ENCODE data around the gene POLR1A. TPM values are rescaled to one million over a fixed set of nuclear protein-coding genes. Genes with fewer than 3 reads are reported as not detected.

POLR1A gene
- total RNA-seq, 5 donors from 2014 or later (not counting 1 experiment from before 2014, with no cell fraction given): 22.0 to 28.7 (median 25.7) TPM

DNA sequence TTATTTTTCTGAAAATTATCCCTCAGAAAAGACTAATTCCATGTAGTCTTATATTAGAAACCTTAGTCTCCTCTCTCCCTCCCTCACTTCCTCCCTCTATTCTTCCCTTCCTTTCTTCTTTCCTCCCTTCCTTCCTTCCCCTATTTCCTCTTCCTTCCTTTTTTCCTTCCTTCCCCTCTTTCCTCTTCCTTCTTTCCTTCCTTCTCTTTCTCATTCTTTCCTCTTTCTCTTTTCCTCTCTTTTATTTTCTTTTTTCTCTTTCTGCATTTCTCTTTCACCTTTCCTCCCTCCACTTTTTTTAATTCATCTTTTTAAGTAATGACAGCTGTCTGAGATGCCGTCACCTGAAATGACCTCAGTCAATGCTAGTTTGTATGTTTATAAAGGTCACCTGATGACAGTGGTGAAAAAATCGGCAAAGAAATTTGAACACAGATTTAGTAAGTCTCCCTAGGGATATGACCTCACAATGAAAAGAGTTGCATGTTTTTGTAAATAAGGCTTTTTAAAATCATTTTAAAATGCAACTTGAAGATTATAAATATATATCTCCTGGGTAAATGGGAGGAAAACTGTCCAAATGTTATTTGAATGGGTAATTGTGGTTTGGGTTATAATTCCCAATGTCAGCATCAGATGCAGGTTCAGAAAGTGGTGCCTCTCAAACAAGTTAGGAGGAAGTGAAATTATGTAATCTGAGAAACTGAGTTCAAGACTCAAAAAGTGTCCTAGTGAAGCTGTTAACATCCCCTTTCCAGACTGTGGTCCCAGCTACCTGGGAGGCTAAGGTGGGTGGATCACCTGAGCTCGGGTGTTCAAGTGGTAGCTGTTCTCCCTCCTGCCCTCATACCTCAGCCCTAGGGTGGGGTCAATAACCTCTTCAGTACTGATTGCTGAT is 126.6 kb downstream of the POLR1A start:
- ChIA-PET POLR2A (interaction anchor here in 1 of 2 donors (0.5 kb wide), 1 partner anchor 790 kb away, joined by 3 read pairs; no protein-coding TSS in a partner anchor), CTCF (interaction anchor here in 1 of 2 donors (0.6 kb wide), 1 partner anchor 104 kb away, joined by 5 read pairs; no protein-coding TSS in a partner anchor)
- Mint-ChIP-seq H3K27ac (no peak overlapping the region), H3K36me3 (no peaks in the 10 kb centered on the region), H3K27me3 (no peaks in the 10 kb centered on the region), H3K4me3 (no peak overlapping the region), H3K4me1 (peaks cover 0 to 5% (median 2%) of the 10 kb centered on the region in 3 donors), H3K9me3 (no peaks in the 10 kb centered on the region)
- Histone ChIP-seq H3K27ac (ENCODE audit: low read length) (no peak overlapping the region), H3K4me3 (ENCODE audit: control insufficient read depth in 1 of 2, extremely low read depth in 1 of 2, low read length in 1 of 2) (no peak overlapping the region), H3K27me3 (replicated peaks in 1 of 2; ENCODE audit: control insufficient read depth in 2 of 2, extremely low read depth in 1 of 2, insufficient read depth in 2 of 2, low read length in 1 of 2) (peaks cover 0 to 4% of the 10 kb centered on the region in 2 experiments), H3K9me3 (no peaks in the 10 kb centered on the region), H3K4me1 (ENCODE audit: control insufficient read depth in 1 of 2, extremely low read depth in 1 of 2, insufficient read depth in 2 of 2, low read length in 2 of 2) (no peaks in the 10 kb centered on the region), H3K36me3 (ENCODE audit: control insufficient read depth in 2 of 2, extremely low read depth in 1 of 2, insufficient read depth in 1 of 2, low read length in 1 of 2) (no peaks in the 10 kb centered on the region)
- DNase-seq: no peak
- WGBS (ENCODE audit: insufficient coverage): 100% methylated on average over 1 of the region's 3 CpGs
- ATAC-seq (replicated peaks in 1 of 4): no peak

DNA sequence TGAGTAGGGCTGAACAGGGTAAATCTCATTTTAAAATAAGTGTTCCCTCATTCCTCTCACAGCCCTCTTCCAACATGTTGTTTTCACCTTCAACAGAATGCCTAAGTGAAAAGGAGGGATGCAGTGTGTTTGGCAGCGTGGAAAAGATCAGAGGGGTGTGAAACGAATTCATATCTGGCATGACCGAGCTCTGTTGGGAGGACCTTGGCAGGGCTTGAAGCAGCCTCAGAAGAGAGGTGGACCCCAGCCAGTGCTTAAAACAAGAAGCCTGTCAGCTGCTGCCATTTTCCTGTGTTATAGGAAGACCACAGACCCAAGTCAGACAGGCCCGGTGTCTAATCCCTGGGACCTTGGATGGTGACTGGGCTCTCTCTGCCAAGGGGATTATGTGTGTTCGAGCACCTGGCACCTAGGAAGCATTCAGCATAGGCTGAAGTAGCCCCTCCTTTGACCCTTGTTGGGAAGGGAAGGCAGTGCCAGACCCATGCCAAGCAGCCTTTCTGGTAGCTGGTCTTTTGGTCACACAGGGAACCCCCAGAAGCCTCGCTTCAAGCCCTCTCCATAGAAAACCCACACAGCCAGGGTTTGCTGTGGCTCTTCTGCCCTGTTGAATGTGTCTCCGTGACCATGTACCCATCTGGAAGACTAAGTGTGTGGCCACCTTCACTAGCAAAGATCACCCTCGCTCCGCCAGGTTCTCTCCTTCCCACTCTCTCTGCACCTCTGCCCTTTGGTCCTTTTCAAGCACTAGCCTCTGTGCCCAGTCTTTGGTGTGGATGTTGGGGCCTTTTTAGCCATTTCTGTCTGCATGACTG is 129.4 kb downstream of the POLR1A start:
- Mint-ChIP-seq H3K4me1 (peaks cover 0 to 5% (median 2%) of the 10 kb centered on the region in 3 donors), H3K27me3 (no peaks in the 10 kb centered on the region), H3K4me3 (no peak overlapping the region), H3K27ac (no peak overlapping the region), H3K9me3 (peaks cover 0 to 6% (median 4%) of the 10 kb centered on the region in 3 donors), H3K36me3 (peaks cover 4% of the 10 kb centered on the region)
- ChIA-PET POLR2A (no interaction called here), CTCF (no interaction called here)
- WGBS (ENCODE audit: insufficient coverage): 95% methylated on average over 7 of the region's 9 CpGs
- no peaks in the 10 kb centered on the region for H3K36me3 ChIP-seq (ENCODE audit: control insufficient read depth in 2 of 2, extremely low read depth in 1 of 2, insufficient read depth in 1 of 2, low read length in 1 of 2)
- DNase-seq: no peak
- H3K9me3 ChIP-seq: no peaks in the 10 kb centered on the region
- no peaks in the 10 kb centered on the region for H3K27me3 ChIP-seq (replicated peaks in 1 of 2; ENCODE audit: control insufficient read depth in 2 of 2, extremely low read depth in 1 of 2, insufficient read depth in 2 of 2, low read length in 1 of 2)
- H3K4me1 ChIP-seq (ENCODE audit: control insufficient read depth in 1 of 2, extremely low read depth in 1 of 2, insufficient read depth in 2 of 2, low read length in 2 of 2): no peaks in the 10 kb centered on the region
- ATAC-seq (replicated peaks in 1 of 4): no peak
- H3K27ac ChIP-seq (ENCODE audit: low read length): no peak overlapping the region
- H3K4me3 ChIP-seq (ENCODE audit: control insufficient read depth in 1 of 2, extremely low read depth in 1 of 2, low read length in 1 of 2): no peak overlapping the region

DNA sequence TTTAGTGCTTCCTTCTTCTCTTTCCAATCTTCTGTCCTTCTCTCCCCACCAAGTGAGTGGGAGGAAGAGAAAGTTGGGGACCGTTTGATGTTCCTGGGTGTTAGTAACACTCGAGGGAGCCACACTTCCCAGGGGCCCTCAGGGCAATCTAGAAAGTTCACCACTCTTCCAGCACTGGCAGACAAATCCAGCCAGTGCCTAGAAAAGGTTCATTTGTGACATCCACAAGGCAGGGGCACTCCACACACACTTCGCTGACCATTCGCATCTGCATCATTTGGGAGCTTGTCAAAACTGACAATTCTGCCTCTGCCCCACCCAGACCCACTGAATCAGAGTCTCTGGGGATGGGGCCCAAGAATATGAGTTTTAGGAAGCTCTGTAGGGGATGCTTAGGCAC is 130.1 kb downstream of the POLR1A start:
- Histone ChIP-seq H3K36me3 (ENCODE audit: control insufficient read depth in 2 of 2, extremely low read depth in 1 of 2, insufficient read depth in 1 of 2, low read length in 1 of 2) (no peaks in the 10 kb centered on the region), H3K4me1 (ENCODE audit: control insufficient read depth in 1 of 2, extremely low read depth in 1 of 2, insufficient read depth in 2 of 2, low read length in 2 of 2) (no peaks in the 10 kb centered on the region), H3K9me3 (no peaks in the 10 kb centered on the region), H3K4me3 (ENCODE audit: control insufficient read depth in 1 of 2, extremely low read depth in 1 of 2, low read length in 1 of 2) (no peak overlapping the region), H3K27ac (ENCODE audit: low read length) (no peak overlapping the region), H3K27me3 (replicated peaks in 1 of 2; ENCODE audit: control insufficient read depth in 2 of 2, extremely low read depth in 1 of 2, insufficient read depth in 2 of 2, low read length in 1 of 2) (no peaks in the 10 kb centered on the region)
- no peak overlapping the region for H3K27ac Mint-ChIP-seq
- ATAC-seq (replicated peaks in 1 of 4) (no peak), DNase-seq (no peak)
- peaks cover 4% of the 10 kb centered on the region for H3K36me3 Mint-ChIP-seq
- peaks cover 0 to 6% (median 4%) of the 10 kb centered on the region in 3 donors for H3K9me3 Mint-ChIP-seq
- no peak overlapping the region for H3K4me3 Mint-ChIP-seq
- CTCF ChIA-PET: no interaction called here
- peaks cover 0 to 5% (median 2%) of the 10 kb centered on the region in 3 donors for H3K4me1 Mint-ChIP-seq
- no peaks in the 10 kb centered on the region for H3K27me3 Mint-ChIP-seq
- 40% methylated on average over 1 of the region's 4 CpGs for WGBS (ENCODE audit: insufficient coverage)
- POLR2A ChIA-PET: no interaction called here

DNA sequence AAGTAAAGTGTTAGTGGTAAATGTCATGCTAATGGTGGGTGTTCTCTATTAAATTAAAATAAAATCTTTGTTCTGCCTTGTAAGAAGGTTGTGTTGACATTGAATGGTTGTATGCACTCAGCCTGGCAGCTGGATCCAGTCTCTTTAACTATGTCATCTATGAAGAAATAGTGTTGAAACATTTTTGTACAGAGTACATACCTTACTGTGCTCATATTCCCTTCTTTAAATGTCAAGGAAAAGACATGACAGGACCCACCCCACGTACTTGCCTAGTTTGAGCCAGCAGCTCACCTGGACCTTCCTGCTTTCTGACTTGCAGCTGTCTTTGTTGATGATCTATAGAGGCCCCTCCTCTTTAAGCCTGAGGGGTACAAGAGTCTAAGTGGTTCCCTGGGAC is 131.3 kb downstream of the POLR1A start:
- ChIA-PET POLR2A (no interaction called here), CTCF (no interaction called here)
- ATAC-seq (replicated peaks in 1 of 4) (no peak), DNase-seq (no peak)
- Mint-ChIP-seq H3K9me3 (peaks cover 0 to 6% (median 4%) of the 10 kb centered on the region in 3 donors), H3K4me1 (peaks cover 0 to 2% (median 0%) of the 10 kb centered on the region in 3 donors), H3K27me3 (no peaks in the 10 kb centered on the region), H3K36me3 (peaks cover 4% of the 10 kb centered on the region), H3K27ac (no peak overlapping the region), H3K4me3 (no peak overlapping the region)
- H3K36me3 ChIP-seq (ENCODE audit: control insufficient read depth in 2 of 2, extremely low read depth in 1 of 2, insufficient read depth in 1 of 2, low read length in 1 of 2): no peaks in the 10 kb centered on the region
- H3K27me3 ChIP-seq (replicated peaks in 1 of 2; ENCODE audit: control insufficient read depth in 2 of 2, extremely low read depth in 1 of 2, insufficient read depth in 2 of 2, low read length in 1 of 2): no peaks in the 10 kb centered on the region
- no peaks in the 10 kb centered on the region for H3K4me1 ChIP-seq (ENCODE audit: control insufficient read depth in 1 of 2, extremely low read depth in 1 of 2, insufficient read depth in 2 of 2, low read length in 2 of 2)
- H3K27ac ChIP-seq (ENCODE audit: low read length): no peak overlapping the region
- no peak overlapping the region for H3K4me3 ChIP-seq (ENCODE audit: control insufficient read depth in 1 of 2, extremely low read depth in 1 of 2, low read length in 1 of 2)
- 60% methylated on average over 1 of the region's 1 CpG for WGBS (ENCODE audit: insufficient coverage)
- no peaks in the 10 kb centered on the region for H3K9me3 ChIP-seq

DNA sequence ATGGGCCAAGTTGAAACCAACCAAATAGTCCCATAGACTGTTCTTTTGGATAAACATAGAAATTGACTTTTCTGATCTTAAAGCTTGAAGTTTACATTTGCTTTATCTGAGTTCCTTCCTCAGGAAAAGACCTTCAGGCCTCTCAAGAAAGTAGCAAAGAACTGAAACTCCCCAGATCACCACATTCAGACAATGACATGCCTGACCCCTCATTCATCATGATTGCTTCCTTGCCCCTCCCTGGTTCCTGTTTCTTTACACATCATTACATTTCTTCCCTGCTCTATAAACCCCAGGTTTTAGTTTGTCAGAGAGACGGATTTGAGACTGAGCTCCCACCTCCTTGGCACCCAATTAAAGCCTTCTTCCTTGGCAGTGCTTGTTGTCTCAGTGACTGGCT is 133.3 kb downstream of the POLR1A start:
- Mint-ChIP-seq H3K4me3 (no peak overlapping the region), H3K36me3 (peaks cover 4% of the 10 kb centered on the region), H3K4me1 (no peaks in the 10 kb centered on the region), H3K27me3 (no peaks in the 10 kb centered on the region), H3K27ac (no peak overlapping the region), H3K9me3 (peaks cover 0 to 6% (median 4%) of the 10 kb centered on the region in 3 donors)
- Histone ChIP-seq H3K4me1 (ENCODE audit: control insufficient read depth in 1 of 2, extremely low read depth in 1 of 2, insufficient read depth in 2 of 2, low read length in 2 of 2) (no peaks in the 10 kb centered on the region), H3K27me3 (replicated peaks in 1 of 2; ENCODE audit: control insufficient read depth in 2 of 2, extremely low read depth in 1 of 2, insufficient read depth in 2 of 2, low read length in 1 of 2) (no peaks in the 10 kb centered on the region), H3K36me3 (ENCODE audit: control insufficient read depth in 2 of 2, extremely low read depth in 1 of 2, insufficient read depth in 1 of 2, low read length in 1 of 2) (no peaks in the 10 kb centered on the region), H3K9me3 (no peaks in the 10 kb centered on the region), H3K27ac (ENCODE audit: low read length) (no peak overlapping the region), H3K4me3 (ENCODE audit: control insufficient read depth in 1 of 2, extremely low read depth in 1 of 2, low read length in 1 of 2) (no peak overlapping the region)
- POLR2A ChIA-PET: no interaction called here
- ATAC-seq (replicated peaks in 1 of 4) (no peak), DNase-seq (no peak)
- 80% methylated on average over 1 of the region's 1 CpG for WGBS (ENCODE audit: insufficient coverage)
- CTCF ChIA-PET: no interaction called here

DNA sequence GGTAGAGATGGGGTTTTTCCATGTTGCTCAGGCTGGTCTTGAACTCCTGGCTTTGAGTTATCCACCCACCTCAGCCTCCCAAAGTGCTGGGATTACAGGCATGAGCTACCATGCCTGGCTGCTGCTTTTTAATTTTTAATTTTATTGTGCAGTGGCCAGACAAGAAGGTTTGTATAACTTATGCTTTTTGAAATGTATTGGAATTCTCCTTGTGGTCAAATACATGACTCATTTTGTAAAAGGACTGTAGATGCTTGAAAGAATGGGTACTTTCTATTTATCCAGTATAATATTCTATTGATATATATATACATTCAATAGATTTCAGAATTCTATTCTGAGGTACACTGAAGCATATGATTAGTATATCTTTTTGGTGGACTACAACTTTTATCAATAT is 134.3 kb downstream of the POLR1A start:
- H3K27ac Mint-ChIP-seq: no peak overlapping the region

More for the DNA sequence above, 134.3 kb downstream of the POLR1A start:
- H3K4me3 ChIP-seq (ENCODE audit: control insufficient read depth in 1 of 2, extremely low read depth in 1 of 2, low read length in 1 of 2): no peak overlapping the region
- no peak for ATAC-seq (replicated peaks in 1 of 4)
- Mint-ChIP-seq H3K36me3 (peaks cover 4% of the 10 kb centered on the region), H3K4me3 (no peak overlapping the region), H3K4me1 (no peaks in the 10 kb centered on the region), H3K9me3 (peaks cover 0 to 6% (median 4%) of the 10 kb centered on the region in 3 donors), H3K27me3 (no peaks in the 10 kb centered on the region)
- H3K27me3 ChIP-seq (replicated peaks in 1 of 2; ENCODE audit: control insufficient read depth in 2 of 2, extremely low read depth in 1 of 2, insufficient read depth in 2 of 2, low read length in 1 of 2): no peaks in the 10 kb centered on the region
- ChIA-PET CTCF (no interaction called here), POLR2A (no interaction called here)
- DNase-seq: no peak
- no peaks in the 10 kb centered on the region for H3K9me3 ChIP-seq
- no peaks in the 10 kb centered on the region for H3K36me3 ChIP-seq (ENCODE audit: control insufficient read depth in 2 of 2, extremely low read depth in 1 of 2, insufficient read depth in 1 of 2, low read length in 1 of 2)
- H3K27ac ChIP-seq (ENCODE audit: low read length): no peak overlapping the region
- H3K4me1 ChIP-seq (ENCODE audit: control insufficient read depth in 1 of 2, extremely low read depth in 1 of 2, insufficient read depth in 2 of 2, low read length in 2 of 2): no peaks in the 10 kb centered on the region

Data from T-cell (primary cell).